Muscle of leg (tissue), 9 donors: ENCODE data around the gene PSMC5. TPM values are rescaled to one million over a fixed set of nuclear protein-coding genes. Genes with fewer than 3 reads are reported as not detected.

ENCODE experiments used
- polyA plus RNA-seq, 8 donors: library from polyadenylated mRNA; unstranded; fragments of 120-200 nt; gene quantifications; one replicate each; pipeline versions ENCODE4 v1.2.1 to v1.2.3, GENCODE V29; 2013; ENCODE audit warnings: inconsistent platforms in 1 of 8, low replicate concordance in 1 of 8; ENCODE audit not compliant: insufficient read length in 8 of 8, insufficient read depth in 1 of 8
- total RNA-seq: library from RNA; stranded (reverse); fragments of 120-200 nt; gene quantifications from one replicate; pipeline ENCODE4 v1.2.4, GENCODE V29; 2013

The PSMC5 gene
- total and polyA plus RNA-seq, 9 donors = 20.3 to 127 (median 110) TPM

Other genes with a start within 250 kb of the PSMC5 start
- 10.2 TPM for gene TACO1, start 226.5 kb upstream of the PSMC5 start, total RNA-seq
- 10 to 100 TPM; 16.6 to 18.8 (median 17.5) TPM for gene TACO1, start 226.5 kb upstream of the PSMC5 start, polyA plus RNA-seq
- 23.7 TPM for gene MAP3K3, start 205.0 kb upstream of the PSMC5 start, total RNA-seq
- gene MAP3K3, start 205.0 kb upstream of the PSMC5 start, polyA plus RNA-seq = 10 to 100 TPM; 20.5 to 26.7 (median 22.7) TPM
- 7.7 TPM for gene LIMD2, start 127.3 kb upstream of the PSMC5 start, total RNA-seq
- gene LIMD2, start 127.3 kb upstream of the PSMC5 start, polyA plus RNA-seq = 10 to 100 TPM in 5 of 8 donors, 1 to 10 TPM in 3; 9.0 to 15.5 (median 11.7) TPM
- 15.1 TPM for gene STRADA, start 85.6 kb upstream of the PSMC5 start, total RNA-seq
- 10 to 100 TPM; 20.3 to 35.4 (median 26.1) TPM for gene STRADA, start 85.6 kb upstream of the PSMC5 start, polyA plus RNA-seq
- gene CCDC47, start 53.8 kb upstream of the PSMC5 start, total RNA-seq = 39.1 TPM
- 10 to 100 TPM; 42.5 to 65.9 (median 52.9) TPM for gene CCDC47, start 53.8 kb upstream of the PSMC5 start, polyA plus RNA-seq
- 61.8 TPM for gene DDX42, start 53.3 kb upstream of the PSMC5 start, total RNA-seq
- 100 to 1,000 TPM in 4 of 8 donors, 10 to 100 TPM in 4; 85.6 to 110 (median 96.5) TPM for gene DDX42, start 53.3 kb upstream of the PSMC5 start, polyA plus RNA-seq
- 29.1 TPM for gene FTSJ3, start 232 bp downstream of the PSMC5 start, total RNA-seq
- gene FTSJ3, start 232 bp downstream of the PSMC5 start, polyA plus RNA-seq = 10 to 100 TPM; 35.2 to 45.4 (median 37.5) TPM
- 39.1 TPM for gene SMARCD2, start 15.3 kb downstream of the PSMC5 start, total RNA-seq
- 10 to 100 TPM; 24.5 to 41.9 (median 31.7) TPM for gene SMARCD2, start 15.3 kb downstream of the PSMC5 start, polyA plus RNA-seq
- 8.5 TPM for gene CSH2, start 46.2 kb downstream of the PSMC5 start, total RNA-seq
- 10 to 100 TPM in 1 of 8 donors, 1 to 10 TPM in 4, under 1 TPM in 2, not detected in 1; 0.31 to 10.1 (median 2.7) TPM for gene CSH2, start 46.2 kb downstream of the PSMC5 start, polyA plus RNA-seq
- gene GH2, start 54.5 kb downstream of the PSMC5 start, total RNA-seq = 0.27 TPM
- gene GH2, start 54.5 kb downstream of the PSMC5 start, polyA plus RNA-seq = under 1 TPM in 1 of 8 donors, not detected in 7; 0.35 TPM
- 21.9 TPM for gene CSH1, start 69.1 kb downstream of the PSMC5 start, total RNA-seq
- gene CSH1, start 69.1 kb downstream of the PSMC5 start, polyA plus RNA-seq = 10 to 100 TPM in 2 of 8 donors, 1 to 10 TPM in 5, under 1 TPM in 1; 0.78 to 15.9 (median 3.9) TPM
- gene CSHL1, start 83.8 kb downstream of the PSMC5 start, total RNA-seq = 0.27 TPM
- under 1 TPM in 3 of 8 donors, not detected in 5; 0.28 to 0.55 (median 0.30) TPM for gene CSHL1, start 83.8 kb downstream of the PSMC5 start, polyA plus RNA-seq
- not detected for gene GH1, start 91.4 kb downstream of the PSMC5 start, total RNA-seq
- gene GH1, start 91.4 kb downstream of the PSMC5 start, polyA plus RNA-seq = under 1 TPM in 1 of 8 donors, not detected in 7; 0.18 TPM
- 3.8 TPM for gene CD79B, start 104.9 kb downstream of the PSMC5 start, total RNA-seq
- gene CD79B, start 104.9 kb downstream of the PSMC5 start, polyA plus RNA-seq = 1 to 10 TPM; 1.8 to 4.3 (median 2.5) TPM
- 23.3 TPM for gene SCN4A, start 145.5 kb downstream of the PSMC5 start, total RNA-seq
- 10 to 100 TPM; 16.3 to 46.8 (median 36.8) TPM for gene SCN4A, start 145.5 kb downstream of the PSMC5 start, polyA plus RNA-seq
- gene PRR29, start 170.9 kb downstream of the PSMC5 start, total RNA-seq = 0.75 TPM
- 1 to 10 TPM; 1.9 to 4.0 (median 3.0) TPM for gene PRR29, start 170.9 kb downstream of the PSMC5 start, polyA plus RNA-seq
- gene ICAM2, start 193.2 kb downstream of the PSMC5 start, total RNA-seq = 34.3 TPM
- 10 to 100 TPM; 26.4 to 35.1 (median 30.3) TPM for gene ICAM2, start 193.2 kb downstream of the PSMC5 start, polyA plus RNA-seq